ENCODE results near the gene SHLD1.

DNA sequence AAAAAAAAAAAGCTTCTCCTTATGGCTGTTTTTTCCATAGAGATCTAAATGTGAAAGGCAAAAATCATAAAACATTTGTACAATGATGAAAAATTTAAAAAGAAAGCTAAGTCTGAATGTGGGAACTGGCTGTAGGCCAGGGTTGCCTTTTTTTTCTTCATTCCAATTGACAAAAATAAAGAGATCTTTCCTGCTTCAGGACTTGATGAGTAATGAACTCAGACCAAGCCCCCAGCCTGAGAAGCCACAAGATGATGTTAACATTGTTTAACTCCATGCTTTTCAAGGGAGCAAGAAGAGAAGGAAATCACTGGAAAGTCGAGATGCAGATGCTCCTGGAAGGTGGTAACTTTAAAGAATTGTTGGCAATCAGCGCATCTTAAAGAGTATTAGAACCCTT is 158.8 kb downstream of the SHLD1 start:
- TF ChIP-seq, protein P1, sequence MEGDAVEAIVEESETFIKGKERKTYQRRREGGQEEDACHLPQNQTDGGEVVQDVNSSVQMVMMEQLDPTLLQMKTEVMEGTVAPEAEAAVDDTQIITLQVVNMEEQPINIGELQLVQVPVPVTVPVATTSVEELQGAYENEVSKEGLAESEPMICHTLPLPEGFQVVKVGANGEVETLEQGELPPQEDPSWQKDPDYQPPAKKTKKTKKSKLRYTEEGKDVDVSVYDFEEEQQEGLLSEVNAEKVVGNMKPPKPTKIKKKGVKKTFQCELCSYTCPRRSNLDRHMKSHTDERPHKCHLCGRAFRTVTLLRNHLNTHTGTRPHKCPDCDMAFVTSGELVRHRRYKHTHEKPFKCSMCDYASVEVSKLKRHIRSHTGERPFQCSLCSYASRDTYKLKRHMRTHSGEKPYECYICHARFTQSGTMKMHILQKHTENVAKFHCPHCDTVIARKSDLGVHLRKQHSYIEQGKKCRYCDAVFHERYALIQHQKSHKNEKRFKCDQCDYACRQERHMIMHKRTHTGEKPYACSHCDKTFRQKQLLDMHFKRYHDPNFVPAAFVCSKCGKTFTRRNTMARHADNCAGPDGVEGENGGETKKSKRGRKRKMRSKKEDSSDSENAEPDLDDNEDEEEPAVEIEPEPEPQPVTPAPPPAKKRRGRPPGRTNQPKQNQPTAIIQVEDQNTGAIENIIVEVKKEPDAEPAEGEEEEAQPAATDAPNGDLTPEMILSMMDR (IDR thresholded peaks at IDR 0.05; ENCODE audit: borderline replicate concordance, extremely low read depth, low read length, poor library complexity, severe bottlenecking), result no peak
- TF ChIP-seq EZH2 (IDR thresholded peaks at IDR 0.05; ENCODE audit: borderline replicate concordance, low read depth, low read length, severe bottlenecking), result no peak

All from DND-41 (cell line).